ENCODE data around the gene ABLIM3.

GRCh38 chr5:149149942-149150341 lies 8.6 kb downstream of the ABLIM3 start:
- no peak for TF ChIP-seq POLR2A (IDR thresholded peaks at IDR 0.05)
- TF ChIP-seq CTCF (IDR thresholded peaks at IDR 0.05) = no peak

All from thyroid gland (tissue), 4 donors.